Ovary (tissue), 9 donors: ENCODE measurements around the gene SLC19A1. TPM values are rescaled to one million over a fixed set of nuclear protein-coding genes. Genes with fewer than 3 reads are reported as not detected.
A peak's percentile ranks its signal among the peaks of the same experiment; 100 is the strongest.

Experiments used
- DNase-seq, 5 donors: peaks; one replicate each; pipeline ENCODE4 v3.0.0-alpha.2; 2019 to 2020
- H3K27ac ChIP-seq, 2 donors: fragments of 200-600 bp; one replicate each; pipeline versions ENCODE4 v1.5.1 to v1.8.0; 2019 to 2022
- H3K27me3 ChIP-seq: fragments of 200-600 bp; one replicate; pipeline ENCODE4 v1.8.0; 2022
- H3K36me3 ChIP-seq: fragments of 200-600 bp; sonication (generic); one replicate; pipeline ENCODE4 v1.5.1; 2019
- H3K4me1 ChIP-seq: one replicate; pipeline ENCODE4 v1.8.1; 2013; ENCODE audit warnings: mild to moderate bottlenecking, moderate library complexity; ENCODE audit not compliant: insufficient read depth
- H3K4me3 ChIP-seq: fragments of 200-600 bp; sonication (generic); one replicate; pipeline ENCODE4 v1.5.1; 2017
- H3K9me3 ChIP-seq, 2 donors: fragments of 200-600 bp in 1 of 2; sonication (generic) in 1 of 2; one replicate each; pipeline versions ENCODE4 v1.5.1 to v1.8.1; 2013 to 2019; ENCODE audit warnings: mild to moderate bottlenecking in 1 of 2, moderate library complexity in 1 of 2
- CTCF ChIP-seq, 3 donors: fragments of 450-650 bp in 2 of 3; fragments of 200-600 bp in 1 of 3; IDR thresholded peaks; one replicate each; pipeline versions ENCODE4 v1.5.1 to v1.8.0; 2016 to 2022; ENCODE audit warnings: antibody characterized with exemption in 3 of 3, mild to moderate bottlenecking in 1 of 3
- EP300 ChIP-seq: sonication (generic); formaldehyde crosslinking; IDR thresholded peaks from one replicate; pipeline ENCODE4 v1.6.1; 2017; ENCODE audit warnings: antibody characterized with exemption
- POLR2A ChIP-seq: fragments of 450-650 bp; IDR thresholded peaks from one replicate; pipeline ENCODE4 v1.6.1; 2017; ENCODE audit warnings: antibody characterized with exemption, mild to moderate bottlenecking, moderate library complexity
- WGBS, 3 donors: extraction: QIAGEN DNeasy Blood & Tissue Kit in 1 of 3; methylation state at CpG; one replicate each; pipeline versions ENCODE4 v1.1.5 to v1.1.7; 2013 to 2017; 5-methylcytosine and 5-hydroxymethylcytosine counted together
- intact Hi-C, 4 donors: fragments of 100-400 bp; cut with DNase I; formaldehyde crosslinking; loops; one replicate each; pipeline versions ENCODE4 v1.11.0 to v1.15.1; 2022 to 2023
- polyA plus RNA-seq, 2 donors: library from polyadenylated mRNA; stranded (reverse); fragments of 200-250 nt in 1 of 2; fragments of 350-450 nt in 1 of 2; fragmentation: Illumina TruSeq in 1 of 2; extraction: RNeasy Lipid Tissue Mini Kit (QIAGEN cat#74804) in 1 of 2; gene quantifications; one replicate each; pipeline ENCODE4 v1.2.3, GENCODE V29; 2013 to 2014
- total RNA-seq, 7 donors: library from RNA; depleted of rRNA in 2 of 7; stranded (reverse); fragments of >200 nt in 2 of 7; fragmentation: NEBNext Ultra II Directional in 3 of 7; extraction: Animal tissue kit (Norgen Biotek cat#: 25700) in 3 of 7; gene quantifications; one replicate each; pipeline versions ENCODE4 v1.1.0 to v1.2.4, GENCODE V29; 2016 to 2023
- donor health status: DM: no; HTN: no; CAD: no; lungs with moderate emphysema.
- donor health status: DM: no; HTN: no; CAD: no.
- donor health status: Bipolar disorder and iron deficiency.
- donor health status: DM: yes; HTN: yes; CAD: no.
- donor health status: DM: no; HTN: no; CAD: no.
- donor health status: DM: yes; HTN: yes; CAD: no.

The SLC19A1 gene
- total and polyA plus RNA-seq, 9 donors: 0.88 to 18.2 (median 8.1) TPM

GRCh38 chr21:45451771-45452182 is 90.5 kb downstream of the SLC19A1 start:
- Histone ChIP-seq H3K4me1 (peaks cover 18% of the 10 kb centered on the region), H3K4me3 (no peak overlapping the region), H3K27ac (no peak overlapping the region), H3K27me3 (no peaks in the 10 kb centered on the region), H3K9me3 (no peaks in the 10 kb centered on the region), H3K36me3 (no peaks in the 10 kb centered on the region)
- DNase-seq: peak in 2 of 5 donors; percentile 21 to 39
- intact Hi-C loops: loop anchor here in 1 of 4 donors (10.0 kb wide), 1 partner anchor 307 kb away; no protein-coding TSS in a partner anchor
- WGBS, 3 donors: 86 to 94% (median 89%) methylated on average over 12 of the region's 12 CpGs
- TF ChIP-seq CTCF (IDR thresholded peaks at IDR 0.05) (no peak), POLR2A (no peak)

- intact Hi-C loops: loop anchor here in 1 of 4 donors (10.0 kb wide), 1 partner anchor 306 kb away; no protein-coding TSS in a partner anchor
- no peak overlapping the region for H3K27ac ChIP-seq
- WGBS, 3 donors: 54 to 76% (median 70%) methylated on average over 20 of the region's 20 CpGs
These were observed 91.0 kb downstream of the SLC19A1 start for GRCh38 chr21:45451091-45451740.

GRCh38 chr21:45450423-45451090 is 91.7 kb downstream of the SLC19A1 start:
- Histone ChIP-seq H3K27ac (no peak overlapping the region), H3K27me3 (no peaks in the 10 kb centered on the region), H3K9me3 (no peaks in the 10 kb centered on the region), H3K36me3 (no peaks in the 10 kb centered on the region), H3K4me3 (no peak overlapping the region), H3K4me1 (peaks cover 14% of the 10 kb centered on the region)
- no peak for TF ChIP-seq POLR2A
- no peak for TF ChIP-seq CTCF (IDR thresholded peaks at IDR 0.05)
- no peak for TF ChIP-seq EP300
- intact Hi-C loops: loop anchor here in 1 of 4 donors (10.0 kb wide), 1 partner anchor 306 kb away; no protein-coding TSS in a partner anchor
- DNase-seq: peak in 2 of 5 donors; percentile 22 to 44
- 72 to 79% (median 75%) methylated on average over 24 of the region's 24 CpGs for WGBS, 3 donors

More at GRCh38 chr21:45451091-45451740, 91.0 kb downstream of the SLC19A1 start:
- peaks cover 18% of the 10 kb centered on the region for H3K4me1 ChIP-seq
- no peaks in the 10 kb centered on the region for H3K27me3 ChIP-seq
- no peaks in the 10 kb centered on the region for H3K36me3 ChIP-seq
- no peaks in the 10 kb centered on the region for H3K9me3 ChIP-seq
- H3K4me3 ChIP-seq: no peak overlapping the region
- peak in 2 of 5 donors; percentile 14 to 54 for DNase-seq
- TF ChIP-seq POLR2A (no peak), EP300 (no peak), CTCF (IDR thresholded peaks at IDR 0.05) (no peak)

GRCh38 chr21:45449658-45450422 is 92.4 kb downstream of the SLC19A1 start:
- Histone ChIP-seq H3K9me3 (no peaks in the 10 kb centered on the region), H3K4me1 (peaks cover 11% of the 10 kb centered on the region), H3K36me3 (no peaks in the 10 kb centered on the region), H3K4me3 (no peak overlapping the region), H3K27ac (no peak overlapping the region), H3K27me3 (no peaks in the 10 kb centered on the region)
- WGBS, 3 donors: 86 to 88% (median 86%) methylated on average over 22 of the region's 22 CpGs
- TF ChIP-seq POLR2A (no peak), CTCF (IDR thresholded peaks at IDR 0.05) (no peak), EP300 (no peak)
- intact Hi-C loops: loop anchor here in 3 of 4 donors (10.0 kb wide), 3 partner anchors 295 to 505 kb away; partner anchors contain the start of gene SLX9 (in 1 of the 3)
- DNase-seq: peak in 2 of 5 donors; percentile 18 to 41
